ENCODE data around the gene IFT74.
"Not testable (repeated sequence)": the region's sequence is repeated elsewhere in the genome, so short reads cannot be mapped to it uniquely, and the experiment has no call there.

IFT74 gene

DNA sequence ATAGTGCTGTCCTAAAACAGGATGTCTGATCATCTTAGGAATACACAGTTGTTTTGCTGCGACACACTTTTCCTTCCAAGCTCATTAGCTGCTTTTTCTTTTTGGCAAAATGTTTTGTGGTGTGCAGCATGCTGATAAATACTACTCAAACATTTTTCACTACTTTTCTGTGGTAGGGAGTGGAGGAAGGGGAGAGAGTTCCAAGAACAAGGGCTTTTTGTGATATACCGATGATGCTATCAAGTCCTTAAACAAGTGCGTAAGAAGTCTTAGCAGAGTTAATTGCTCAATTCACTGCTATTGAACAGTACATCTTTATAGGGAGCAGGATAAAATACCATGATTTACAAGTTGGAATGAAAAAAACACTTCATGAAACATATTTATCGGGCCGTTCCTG lies 129.2 kb downstream of the IFT74 start:
- no peak for DNase-seq

DNA sequence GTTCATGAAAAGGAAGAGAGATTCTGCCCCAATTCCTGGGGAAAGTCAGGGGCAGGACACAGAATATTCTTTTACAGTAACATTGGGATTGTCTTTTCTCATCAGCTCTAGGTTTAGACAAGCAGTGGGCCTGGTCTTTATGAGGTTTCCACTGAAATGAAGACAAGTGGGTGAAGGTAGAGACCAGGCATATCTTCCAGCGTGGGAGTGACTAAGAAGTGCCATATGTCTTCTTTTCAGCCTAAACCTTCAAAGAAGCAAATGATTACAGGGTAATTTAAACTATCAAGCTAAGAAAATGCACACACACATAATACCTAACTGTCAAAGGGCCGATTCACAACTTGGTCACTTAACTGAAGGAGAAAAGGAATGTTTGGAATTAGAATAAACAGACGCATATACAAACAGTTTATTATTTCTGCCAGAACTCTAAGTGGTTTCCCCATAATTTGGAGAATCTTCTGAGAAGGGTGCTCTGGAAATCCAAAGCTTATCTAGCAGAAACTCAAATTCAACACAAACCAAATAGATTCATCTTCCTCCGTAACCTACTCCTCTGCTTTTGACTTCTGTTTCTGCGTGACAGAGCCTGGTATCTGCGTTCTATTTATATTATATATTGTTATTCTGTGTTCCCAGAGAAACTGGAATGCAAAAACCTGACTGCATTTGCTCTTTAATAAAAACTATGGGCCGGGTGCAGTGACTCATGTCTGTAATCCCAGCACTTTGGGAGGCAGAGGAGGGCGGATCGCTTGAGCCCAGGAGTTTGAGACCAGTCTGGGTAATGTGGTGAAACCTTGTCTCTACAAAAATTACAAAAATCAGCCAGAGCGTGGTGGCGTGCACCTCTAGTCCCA lies 130.8 kb downstream of the IFT74 start:
- DNase-seq, result no peak

GRCh38 chr9:27088981-27089380 lies 132.8 kb downstream of the IFT74 start:
- no peak for DNase-seq

DNA sequence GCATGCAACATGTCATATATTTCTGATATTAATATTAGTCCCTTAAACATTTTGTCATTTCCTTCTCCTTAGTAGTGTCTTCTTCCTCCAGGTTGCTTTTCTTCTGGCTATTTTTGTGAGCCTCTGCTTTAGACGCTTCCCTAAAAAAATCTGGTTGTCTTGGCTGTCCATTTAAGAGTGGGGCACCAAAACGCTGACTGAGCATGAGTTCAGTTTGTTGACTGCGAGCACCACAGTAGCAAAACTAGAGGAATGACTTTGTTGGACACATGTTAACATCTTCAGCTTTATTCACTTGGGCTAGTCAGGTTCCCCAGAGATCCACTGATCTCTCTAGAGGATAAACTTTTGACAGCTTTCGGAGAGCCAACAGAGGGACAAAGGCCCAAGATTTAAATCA lies 133.5 kb downstream of the IFT74 start:
- no peak for DNase-seq

GRCh38 chr9:27090231-27090630 lies 134.0 kb downstream of the IFT74 start:
- DNase-seq, result no peak

DNA sequence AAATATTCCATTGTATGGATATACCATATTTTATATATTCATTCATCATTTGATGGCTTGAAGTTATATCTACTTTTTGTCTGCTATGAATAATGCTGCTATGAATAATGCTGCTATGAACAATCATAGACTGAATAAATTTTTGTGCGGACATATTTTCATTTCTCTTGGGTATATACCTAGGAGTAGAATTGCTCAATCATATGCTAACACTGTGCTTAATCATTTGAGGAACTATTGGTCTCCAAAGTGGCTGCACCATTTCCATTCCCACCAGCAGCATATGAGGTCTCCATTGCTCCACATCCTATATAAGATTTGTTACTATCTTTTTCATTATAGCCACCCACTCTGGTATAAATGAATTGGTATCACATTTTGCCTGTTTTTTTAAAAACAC lies 134.5 kb downstream of the IFT74 start:
- no peak for DNase-seq

DNA sequence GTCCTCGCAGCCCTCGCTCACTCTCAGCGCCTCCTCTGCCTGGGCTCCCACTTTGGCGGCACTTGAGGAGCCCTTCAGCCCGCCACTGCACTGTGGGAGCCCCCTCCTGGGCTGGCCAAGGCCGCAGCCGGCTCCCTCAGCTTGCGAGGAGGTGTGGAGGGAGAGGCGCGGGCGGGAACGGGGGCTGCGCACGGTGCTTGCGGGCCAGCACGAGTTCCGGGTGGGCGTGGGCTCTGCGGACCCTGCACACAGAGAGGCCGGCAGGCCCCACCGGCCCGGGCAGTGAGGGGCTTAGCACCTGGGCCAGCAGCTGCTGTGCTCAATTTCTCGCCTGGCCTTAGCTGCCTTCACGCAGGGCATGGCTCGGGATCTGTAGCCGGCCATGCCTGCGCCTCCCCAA lies 136.3 kb downstream of the IFT74 start:
- DNase-seq, result not testable (repeated sequence)

GRCh38 chr9:27093384-27094067 lies 137.3 kb downstream of the IFT74 start:
- DNase-seq, result not testable (repeated sequence)

GRCh38 chr9:27094640-27095298 lies 138.6 kb downstream of the IFT74 start:
- no peak for DNase-seq

DNA sequence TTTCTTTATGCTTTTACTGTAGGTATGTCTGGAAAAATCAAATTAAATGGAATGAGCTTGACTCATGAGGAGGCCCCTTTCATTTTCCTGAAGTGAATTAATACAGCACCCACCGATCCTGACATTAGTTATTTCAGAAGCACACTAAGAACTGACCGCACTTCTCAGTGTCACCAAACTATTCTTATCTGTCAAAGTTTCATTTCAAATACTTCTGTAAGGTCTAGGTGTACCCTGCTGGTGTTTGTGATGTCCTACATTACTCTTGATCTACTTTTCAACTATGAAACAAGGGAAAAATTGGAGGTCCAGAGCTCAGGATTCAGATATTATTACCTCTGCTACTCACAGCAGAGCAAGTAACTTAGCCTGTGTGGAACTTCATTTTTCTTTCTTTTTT lies 151.0 kb downstream of the IFT74 start:
- DNase-seq, result no peak

- no peak for DNase-seq
Measured at GRCh38 chr9:27108981-27109541, 152.8 kb downstream of the IFT74 start, which contains the start of gene TEK. TEK (plus strand) TSS chr9:27109225; CDS start chr9:27109591, 366 bp downstream.

DNA sequence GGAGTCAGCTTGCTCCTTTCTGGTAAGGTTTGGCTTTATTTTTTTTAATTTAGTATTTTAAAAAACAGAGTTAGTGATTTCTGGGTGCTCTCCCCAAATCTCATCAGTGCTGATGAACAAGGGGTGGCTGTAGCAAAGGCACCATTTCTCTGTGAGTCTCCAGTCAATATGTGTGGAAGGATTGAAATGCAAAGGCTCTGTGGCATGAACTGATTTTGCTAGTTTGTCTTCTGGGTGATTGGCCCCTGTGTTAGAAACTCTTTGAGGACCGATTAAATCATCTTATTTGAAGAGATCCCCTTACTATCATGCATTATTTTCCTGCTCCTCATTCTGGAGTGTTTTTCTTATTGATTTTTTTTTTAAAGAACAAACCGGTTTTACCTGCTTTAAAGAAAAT lies 153.4 kb downstream of the IFT74 start:
- DNase-seq, result no peak

DNA sequence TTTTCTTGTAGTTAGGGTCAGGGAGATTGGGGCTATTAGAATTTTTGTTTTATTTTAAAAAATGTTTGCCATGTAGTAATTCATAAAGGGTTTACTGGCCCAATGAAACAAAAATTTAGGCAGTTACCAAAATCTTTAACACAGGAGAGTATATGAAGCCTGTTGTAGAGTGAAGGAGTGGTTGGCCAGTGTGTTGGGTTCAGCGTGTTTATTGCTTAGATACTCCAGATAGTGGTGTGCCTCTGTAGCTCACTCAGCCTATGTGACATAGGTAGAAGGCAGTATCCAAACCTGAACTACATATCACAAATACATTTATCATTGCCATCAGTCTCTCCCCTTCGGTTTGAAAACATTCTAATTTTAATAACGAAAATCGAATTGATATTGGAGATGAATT lies 154.0 kb downstream of the IFT74 start:
- DNase-seq, result no peak

- DNase-seq, result no peak
Measured at GRCh38 chr9:27112235-27112634, 156.0 kb downstream of the IFT74 start.

Measured in CD4-positive, alpha-beta T cell treated with Interleukin-21 for 1 hour (primary cell).